Gastrocnemius medialis (tissue), 4 donors: Measurements from ENCODE around the gene ZBTB7C. TPM values are rescaled to one million over a fixed set of nuclear protein-coding genes. Genes with fewer than 3 reads are reported as not detected.

Source experiments
- ATAC-seq, 2 donors: fragments of 150-250 bp; one replicate each; pipeline ENCODE4 v1.9.1; 2016
- DNase-seq, 2 donors: peaks; one replicate each; pipeline ENCODE4 v3.0.0-alpha.2; 2019
- H3K27ac ChIP-seq, 4 donors: fragments of 200-600 bp; sonication (generic); 1 replicate in 1 of 4; 2 replicates in 3 of 4; pipeline ENCODE4 v1.5.1; 2016 to 2018; ENCODE audit warnings: mild to moderate bottlenecking in 2 of 4, moderate library complexity in 1 of 4
- H3K27me3 ChIP-seq, 3 donors: fragments of 200-600 bp; sonication (generic) in 2 of 3; 1 replicate in 1 of 3; 2 replicates in 2 of 3; pipeline versions ENCODE4 v1.5.1 to v1.6.0; 2016 to 2019; ENCODE audit warnings: mild to moderate bottlenecking in 1 of 3, moderate library complexity in 1 of 3
- H3K36me3 ChIP-seq, 2 donors: fragments of 200-600 bp; sonication (generic) in 1 of 2; one replicate each; pipeline ENCODE4 v1.5.1; 2017 to 2018
- H3K4me1 ChIP-seq, 2 donors: fragments of 200-600 bp; sonication (generic) in 1 of 2; one replicate each; pipeline ENCODE4 v1.5.1; 2016 to 2017; ENCODE audit warnings: mild to moderate bottlenecking in 2 of 2
- H3K4me3 ChIP-seq, 4 donors: fragments of 200-600 bp; sonication (generic) in 3 of 4; 1 replicate in 1 of 4; 2 replicates in 3 of 4; pipeline ENCODE4 v1.5.1; 2016 to 2019; ENCODE audit warnings: mild to moderate bottlenecking in 2 of 4
- H3K9me3 ChIP-seq, 3 donors: fragments of 200-600 bp; sonication (generic) in 2 of 3; 1 replicate in 1 of 3; 2 replicates in 2 of 3; pipeline ENCODE4 v1.5.1; 2016 to 2019
- POLR2A ChIP-seq, 2 donors: fragments of 450-650 bp; IDR thresholded peaks; one replicate each; pipeline ENCODE4 v1.6.1; 2017; ENCODE audit warnings: antibody characterized with exemption in 2 of 2, mild to moderate bottlenecking in 2 of 2, moderate library complexity in 2 of 2
- in situ Hi-C, 4 donors: fragments of 200-750 bp; cut with MboI; loops; one replicate each; pipeline versions ENCODE4 v1.15.0 to v1.8.0; 2017; ENCODE audit warnings: low sequenced_read_pairs in 4 of 4
- intact Hi-C: fragments of 100-400 bp; cut with DNase I; formaldehyde crosslinking; loops from one replicate; pipeline ENCODE4 v1.15.1; 2023; ENCODE audit warnings: low total_unique reads
- total RNA-seq, 4 donors: library from RNA; depleted of rRNA; stranded (reverse); fragments of >200 nt; gene quantifications; one replicate each; pipeline versions ENCODE4 v1.1.0 to v1.2.3, GENCODE V29; 2016
- TF ChIP-seq, protein P1 (sequence below), 5 experiments: fragments of 450-650 bp in 3 of 5; fragments of 200-600 bp in 2 of 5; sonication (generic) in 2 of 5; IDR thresholded peaks in 4 of 5; conservative IDR thresholded peaks in 1 of 5; 1 replicate in 4 of 5; 2 replicates in 1 of 5; pipeline ENCODE4 v1.5.1; 2016 to 2019; ENCODE audit warnings: antibody characterized with exemption in 5 of 5, mild to moderate bottlenecking in 3 of 5, moderate library complexity in 3 of 5

Gene ZBTB7C
- total RNA-seq, 4 donors from 2014 or later = 0.53 to 12.3 (median 1.1) TPM

DNA sequence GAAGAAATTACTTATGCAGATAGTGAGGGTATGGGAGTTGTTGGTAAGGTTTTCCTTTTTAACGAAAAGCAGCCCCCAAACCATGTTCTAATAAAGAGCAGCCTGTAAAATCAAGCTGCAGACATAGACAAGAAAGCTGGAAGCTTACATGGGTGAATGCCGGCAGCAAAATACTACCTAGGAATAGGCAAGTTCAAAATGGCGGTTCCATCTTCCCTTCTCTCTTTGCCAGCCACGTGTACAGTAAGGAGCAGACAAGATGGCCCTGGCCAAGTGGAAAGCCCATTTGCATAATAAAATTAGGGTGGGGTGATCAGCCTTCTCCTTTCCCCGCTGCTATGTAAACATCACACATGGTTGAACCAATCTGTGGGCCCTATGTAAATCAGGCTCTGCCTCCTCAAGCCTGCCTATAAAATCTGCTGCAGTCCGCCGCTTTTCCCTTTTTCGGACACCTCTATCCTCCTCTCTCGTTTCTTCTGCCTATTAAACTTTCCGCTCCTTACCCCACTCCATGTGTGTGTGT, 155.0 kb downstream of the ZBTB7C start:
- Histone ChIP-seq H3K4me3 (no peak overlapping the region), H3K4me1 (no peaks in the 10 kb centered on the region), H3K27ac (no peak overlapping the region), H3K27me3 (no peaks in the 10 kb centered on the region), H3K36me3 (no peaks in the 10 kb centered on the region), H3K9me3 (peaks cover 0 to 3% (median 0%) of the 10 kb centered on the region in 3 donors)
- ATAC-seq (no peak), DNase-seq (no peak)
- intact Hi-C loops (no loop called here), in situ Hi-C loops (no loop called here)
- TF ChIP-seq, protein P1, sequence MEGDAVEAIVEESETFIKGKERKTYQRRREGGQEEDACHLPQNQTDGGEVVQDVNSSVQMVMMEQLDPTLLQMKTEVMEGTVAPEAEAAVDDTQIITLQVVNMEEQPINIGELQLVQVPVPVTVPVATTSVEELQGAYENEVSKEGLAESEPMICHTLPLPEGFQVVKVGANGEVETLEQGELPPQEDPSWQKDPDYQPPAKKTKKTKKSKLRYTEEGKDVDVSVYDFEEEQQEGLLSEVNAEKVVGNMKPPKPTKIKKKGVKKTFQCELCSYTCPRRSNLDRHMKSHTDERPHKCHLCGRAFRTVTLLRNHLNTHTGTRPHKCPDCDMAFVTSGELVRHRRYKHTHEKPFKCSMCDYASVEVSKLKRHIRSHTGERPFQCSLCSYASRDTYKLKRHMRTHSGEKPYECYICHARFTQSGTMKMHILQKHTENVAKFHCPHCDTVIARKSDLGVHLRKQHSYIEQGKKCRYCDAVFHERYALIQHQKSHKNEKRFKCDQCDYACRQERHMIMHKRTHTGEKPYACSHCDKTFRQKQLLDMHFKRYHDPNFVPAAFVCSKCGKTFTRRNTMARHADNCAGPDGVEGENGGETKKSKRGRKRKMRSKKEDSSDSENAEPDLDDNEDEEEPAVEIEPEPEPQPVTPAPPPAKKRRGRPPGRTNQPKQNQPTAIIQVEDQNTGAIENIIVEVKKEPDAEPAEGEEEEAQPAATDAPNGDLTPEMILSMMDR (IDR thresholded peaks at IDR 0.05 in 4 of 5, conservative IDR thresholded peaks at IDR 0.05 in 1 of 5) = no peak
- TF ChIP-seq POLR2A (IDR thresholded peaks at IDR 0.05) = no peak

DNA sequence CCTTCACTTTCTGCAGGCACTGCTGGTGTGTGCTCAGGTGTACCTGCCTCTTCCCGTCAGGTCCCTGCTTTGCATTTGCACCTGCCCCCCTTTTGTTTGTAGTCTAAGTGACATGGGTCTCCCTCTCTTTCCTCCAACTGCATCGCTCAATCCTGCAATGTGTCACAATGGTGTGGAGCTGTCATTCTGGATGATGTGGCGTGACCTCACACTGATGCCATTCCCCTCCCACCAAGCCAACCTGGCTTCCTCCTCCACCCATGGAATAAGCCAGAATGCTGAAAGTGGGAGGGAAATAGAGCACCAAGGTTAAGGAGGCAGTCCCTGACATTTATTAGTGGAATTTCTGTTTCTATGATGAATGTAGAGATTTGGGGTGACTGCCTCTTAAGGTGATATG, 156.7 kb downstream of the ZBTB7C start:
- in situ Hi-C loops = no loop called here
- Histone ChIP-seq H3K36me3 (no peaks in the 10 kb centered on the region), H3K9me3 (peaks cover 0 to 3% (median 0%) of the 10 kb centered on the region in 3 donors), H3K4me1 (no peaks in the 10 kb centered on the region), H3K4me3 (no peak overlapping the region), H3K27ac (no peak overlapping the region), H3K27me3 (no peaks in the 10 kb centered on the region)
- intact Hi-C loops = no loop called here
- TF ChIP-seq POLR2A (IDR thresholded peaks at IDR 0.05) = no peak
- TF ChIP-seq, protein P1 (IDR thresholded peaks at IDR 0.05 in 4 of 5, conservative IDR thresholded peaks at IDR 0.05 in 1 of 5) = no peak
- no peak for ATAC-seq
- no peak for DNase-seq

DNA sequence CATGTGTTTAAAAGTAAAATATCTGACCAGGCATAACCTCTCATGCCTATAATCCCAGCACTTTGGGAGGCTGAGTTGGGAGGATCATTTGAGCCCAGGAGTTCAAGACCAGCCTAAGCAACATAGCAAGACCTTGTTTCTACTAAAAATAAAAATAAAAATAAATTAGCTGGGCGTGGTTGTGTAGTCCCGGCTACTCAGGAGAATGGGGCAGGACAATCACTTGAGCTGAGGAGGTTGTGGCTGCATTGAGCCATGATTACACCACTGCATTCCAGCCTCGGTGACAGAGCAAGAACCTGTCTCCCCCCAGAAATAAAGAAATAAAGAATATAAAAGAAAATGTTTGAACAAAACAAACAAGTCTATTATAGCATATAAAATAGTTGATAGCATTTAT, 158.3 kb downstream of the ZBTB7C start:
- Histone ChIP-seq H3K9me3 (no peaks in the 10 kb centered on the region), H3K4me3 (no peak overlapping the region), H3K27me3 (no peaks in the 10 kb centered on the region), H3K36me3 (no peaks in the 10 kb centered on the region), H3K4me1 (no peaks in the 10 kb centered on the region), H3K27ac (no peak overlapping the region)
- TF ChIP-seq, protein P1 (IDR thresholded peaks at IDR 0.05 in 4 of 5, conservative IDR thresholded peaks at IDR 0.05 in 1 of 5) = no peak
- TF ChIP-seq POLR2A (IDR thresholded peaks at IDR 0.05) = no peak
- ATAC-seq = no peak
- in situ Hi-C loops (no loop called here), intact Hi-C loops (no loop called here)
- no peak for DNase-seq

DNA sequence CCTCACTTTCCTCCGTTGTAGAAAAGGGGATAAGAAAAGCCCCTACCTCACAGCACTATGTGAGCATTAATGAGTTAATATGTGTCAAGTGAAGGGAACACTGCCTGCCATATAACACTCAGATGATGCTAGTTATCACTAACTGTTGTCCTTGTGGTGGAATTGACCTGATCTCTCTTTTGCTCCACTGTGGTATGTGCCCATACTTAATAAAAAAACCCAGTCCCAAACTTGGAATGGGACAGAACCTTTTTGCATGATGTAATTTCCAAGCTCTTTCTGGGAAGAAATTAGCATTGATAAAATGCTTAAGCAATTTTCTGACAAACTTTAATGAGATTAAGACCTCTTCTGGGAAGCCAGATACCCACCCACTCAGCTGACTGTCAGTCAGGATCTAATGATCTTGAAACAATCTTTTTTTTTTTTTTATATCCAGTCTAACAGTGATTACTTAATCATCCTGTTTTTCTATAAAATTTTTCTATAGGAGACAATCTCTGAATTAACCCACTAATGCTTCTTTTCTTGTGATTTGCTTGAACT, 158.7 kb downstream of the ZBTB7C start:
- Histone ChIP-seq H3K36me3 (no peaks in the 10 kb centered on the region), H3K4me1 (no peaks in the 10 kb centered on the region), H3K9me3 (no peaks in the 10 kb centered on the region), H3K27ac (no peak overlapping the region), H3K27me3 (no peaks in the 10 kb centered on the region), H3K4me3 (no peak overlapping the region)
- DNase-seq (no peak), ATAC-seq (no peak)
- no peak for TF ChIP-seq POLR2A (IDR thresholded peaks at IDR 0.05)
- TF ChIP-seq, protein P1 (IDR thresholded peaks at IDR 0.05 in 4 of 5, conservative IDR thresholded peaks at IDR 0.05 in 1 of 5) = no peak
- in situ Hi-C loops (no loop called here), intact Hi-C loops (no loop called here)

DNA sequence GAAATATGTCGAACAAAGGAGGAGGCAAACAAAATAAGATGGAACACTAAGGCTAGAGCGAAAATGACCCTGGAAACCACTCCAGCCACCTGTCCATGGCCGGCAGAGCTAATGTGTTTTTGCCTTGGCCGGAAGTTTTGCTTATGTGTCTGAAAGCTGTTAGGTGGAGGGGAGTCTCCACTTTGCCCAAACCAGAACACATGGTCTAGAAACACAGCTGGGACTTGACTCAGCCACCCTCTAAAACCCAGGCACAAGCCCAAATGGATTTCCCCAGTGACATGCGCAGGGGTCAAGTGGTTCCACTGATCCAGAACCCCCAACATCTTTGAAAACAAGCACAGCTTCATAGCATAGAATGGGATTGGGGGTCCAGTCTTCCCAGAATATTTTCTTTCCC, 159.3 kb downstream of the ZBTB7C start:
- ATAC-seq (no peak), DNase-seq (no peak)
- Histone ChIP-seq H3K27me3 (no peaks in the 10 kb centered on the region), H3K4me1 (no peaks in the 10 kb centered on the region), H3K27ac (no peak overlapping the region), H3K4me3 (no peak overlapping the region), H3K9me3 (no peaks in the 10 kb centered on the region), H3K36me3 (no peaks in the 10 kb centered on the region)
- in situ Hi-C loops (no loop called here), intact Hi-C loops (no loop called here)
- no peak for TF ChIP-seq POLR2A (IDR thresholded peaks at IDR 0.05)
